IPS-15b (cell line): ENCODE data around the gene DOCK3.
"Not testable (repeated sequence)": the region's sequence is repeated elsewhere in the genome, so short reads cannot be mapped to it uniquely, and the experiment has no call there.

ENCODE experiments used
- H3K27me3 ChIP-seq: one replicate; pipeline ENCODE4 v1.6.1; 2013; ENCODE audit warnings: low read length; ENCODE audit not compliant: control insufficient read depth, insufficient read depth
- H3K36me3 ChIP-seq: one replicate; pipeline ENCODE4 v1.6.1; 2013; ENCODE audit warnings: low read length; ENCODE audit not compliant: control insufficient read depth, insufficient read depth
- H3K4me1 ChIP-seq: one replicate; pipeline ENCODE4 v1.6.1; 2013; ENCODE audit warnings: mild to moderate bottlenecking, low read length; ENCODE audit not compliant: control insufficient read depth, insufficient read depth
- H3K4me3 ChIP-seq: one replicate; pipeline ENCODE4 v1.5.1; 2013; ENCODE audit warnings: low read depth, low read length
- H3K9ac ChIP-seq: one replicate; pipeline ENCODE4 v1.6.1; 2013; ENCODE audit warnings: low read depth, mild to moderate bottlenecking, low read length
- H3K9me3 ChIP-seq: one replicate; pipeline ENCODE4 v1.6.1; 2013; ENCODE audit warnings: mild to moderate bottlenecking, low read length; ENCODE audit not compliant: control insufficient read depth, insufficient read depth

The DOCK3 gene

DNA sequence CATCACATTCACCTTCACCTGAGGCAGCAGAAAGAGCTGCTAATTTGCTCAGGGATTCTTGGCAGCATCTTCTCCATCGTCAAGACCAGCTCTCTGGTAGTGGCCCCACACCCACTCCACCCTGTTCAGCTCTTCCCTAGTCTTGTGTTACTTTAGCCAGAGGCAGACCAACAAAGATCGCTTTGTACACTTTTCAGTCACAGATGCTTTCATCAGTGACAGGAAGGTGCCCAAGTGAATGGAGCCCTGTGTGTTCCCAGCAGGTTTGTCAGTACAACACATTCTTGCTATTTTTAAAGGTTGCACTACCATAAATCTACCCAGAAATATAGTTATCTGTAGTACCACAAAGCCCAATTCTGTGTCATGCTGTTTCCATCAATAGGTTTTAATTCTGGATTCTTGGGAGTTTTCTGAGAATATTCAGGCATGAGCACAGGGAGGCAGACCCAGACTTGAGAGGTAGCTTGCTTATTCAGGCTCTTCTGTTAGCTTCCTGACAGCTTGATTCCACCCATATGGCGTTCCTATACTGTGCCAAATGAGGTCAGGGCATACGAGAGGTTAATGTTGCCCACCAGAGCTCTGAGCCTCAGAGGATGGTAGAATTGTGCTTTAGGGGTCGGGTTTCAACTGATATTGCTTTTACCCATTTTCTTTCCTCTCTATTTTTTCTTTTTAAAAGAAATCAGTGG, 600.5 kb downstream of the DOCK3 start:
- H3K9ac ChIP-seq = no peak overlapping the region
- H3K4me1 ChIP-seq = no peaks in the 10 kb centered on the region
- no peak overlapping the region for H3K4me3 ChIP-seq
- H3K27me3 ChIP-seq = no peaks in the 10 kb centered on the region
- H3K9me3 ChIP-seq = no peaks in the 10 kb centered on the region
- H3K36me3 ChIP-seq = no peaks in the 10 kb centered on the region

DNA sequence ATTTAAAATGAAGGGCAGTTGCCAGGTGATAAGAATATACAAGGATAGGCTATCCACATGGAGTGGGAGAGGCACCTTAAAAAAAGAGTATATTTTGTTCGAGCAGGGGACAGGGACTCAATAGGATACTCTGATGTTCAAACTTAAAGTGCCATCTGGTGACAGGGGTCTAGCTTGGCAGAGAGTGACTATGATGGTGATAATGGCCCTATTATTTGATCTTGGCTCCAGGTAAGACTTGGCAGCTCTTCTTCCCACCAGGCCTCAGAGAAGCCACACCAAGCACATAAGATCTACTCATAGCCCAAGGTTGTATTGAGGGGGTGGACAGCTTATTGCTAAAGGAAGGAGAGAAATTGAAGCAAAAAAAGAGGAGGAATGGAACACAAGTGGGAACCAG, 601.3 kb downstream of the DOCK3 start:
- Histone ChIP-seq H3K4me3 (no peak overlapping the region), H3K4me1 (no peaks in the 10 kb centered on the region), H3K9me3 (no peaks in the 10 kb centered on the region), H3K27me3 (no peaks in the 10 kb centered on the region), H3K36me3 (no peaks in the 10 kb centered on the region), H3K9ac (no peak overlapping the region)

DNA sequence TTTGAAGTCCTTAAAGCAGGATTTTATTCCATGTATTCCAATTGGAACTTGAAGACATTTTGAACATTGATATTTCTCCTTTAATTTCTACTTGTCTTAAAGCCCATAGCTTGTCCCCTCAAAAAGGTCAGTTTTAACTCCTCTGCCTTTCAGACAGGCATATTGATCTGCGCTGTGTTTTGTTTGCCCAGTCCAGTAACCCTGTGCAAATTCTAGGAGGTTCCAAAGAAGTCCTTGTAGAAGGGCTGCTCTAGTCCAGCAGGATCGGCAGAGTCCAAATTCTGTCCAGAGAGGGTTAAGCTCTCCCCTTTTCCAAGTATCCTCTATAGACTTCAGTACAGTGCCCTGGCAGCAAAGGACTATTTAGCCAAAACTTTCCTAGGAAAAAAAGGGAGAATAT, 604.7 kb downstream of the DOCK3 start:
- no peak overlapping the region for H3K9ac ChIP-seq
- H3K9me3 ChIP-seq = peaks cover 3% of the 10 kb centered on the region
- no peaks in the 10 kb centered on the region for H3K27me3 ChIP-seq
- no peaks in the 10 kb centered on the region for H3K4me1 ChIP-seq
- H3K36me3 ChIP-seq = no peaks in the 10 kb centered on the region
- no peak overlapping the region for H3K4me3 ChIP-seq

DNA sequence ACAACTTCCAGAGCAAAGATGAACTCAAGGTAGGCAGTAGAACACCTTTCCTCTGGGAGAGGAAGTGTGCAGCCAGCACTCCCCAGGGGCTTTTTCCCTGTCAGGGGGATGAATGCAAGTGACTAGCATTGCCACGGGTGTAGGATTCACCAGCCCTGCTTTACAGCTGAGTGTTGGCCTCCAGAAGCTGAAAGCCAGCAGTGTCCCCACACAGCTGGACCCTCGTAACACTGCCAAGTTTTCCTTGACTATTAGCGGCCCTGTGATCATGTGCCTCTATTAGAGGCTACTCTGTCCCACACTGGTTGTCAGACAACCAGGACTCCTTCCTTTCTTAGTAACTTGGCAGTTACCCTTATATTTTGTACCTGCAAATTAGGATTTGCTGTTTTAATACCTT, 605.4 kb downstream of the DOCK3 start:
- Histone ChIP-seq H3K27me3 (no peaks in the 10 kb centered on the region), H3K9ac (no peak overlapping the region), H3K4me3 (no peak overlapping the region), H3K9me3 (peaks cover 3% of the 10 kb centered on the region), H3K36me3 (no peaks in the 10 kb centered on the region), H3K4me1 (no peaks in the 10 kb centered on the region)

DNA sequence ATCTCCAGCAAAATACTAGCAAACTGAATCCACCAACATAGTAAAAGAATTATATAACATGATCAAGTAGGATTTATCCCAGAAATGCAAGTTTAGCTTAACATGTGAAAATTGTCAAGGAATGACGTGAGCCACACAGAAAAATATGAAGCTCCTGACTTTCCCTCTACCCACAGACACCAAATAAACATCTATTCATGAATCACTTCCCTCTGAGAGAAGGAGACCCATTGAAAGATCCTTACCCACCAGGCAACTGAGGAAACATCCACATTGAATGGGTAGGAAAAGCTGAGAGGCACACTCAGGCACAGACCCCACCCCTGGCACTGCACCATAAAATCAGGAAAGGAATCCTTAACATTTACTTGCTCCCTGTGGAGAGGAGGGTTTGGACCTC, 608.2 kb downstream of the DOCK3 start:
- no peaks in the 10 kb centered on the region for H3K27me3 ChIP-seq
- H3K4me1 ChIP-seq = no peaks in the 10 kb centered on the region
- peaks cover 3% of the 10 kb centered on the region for H3K9me3 ChIP-seq
- no peak overlapping the region for H3K4me3 ChIP-seq
- no peak overlapping the region for H3K9ac ChIP-seq
- H3K36me3 ChIP-seq = no peaks in the 10 kb centered on the region

DNA sequence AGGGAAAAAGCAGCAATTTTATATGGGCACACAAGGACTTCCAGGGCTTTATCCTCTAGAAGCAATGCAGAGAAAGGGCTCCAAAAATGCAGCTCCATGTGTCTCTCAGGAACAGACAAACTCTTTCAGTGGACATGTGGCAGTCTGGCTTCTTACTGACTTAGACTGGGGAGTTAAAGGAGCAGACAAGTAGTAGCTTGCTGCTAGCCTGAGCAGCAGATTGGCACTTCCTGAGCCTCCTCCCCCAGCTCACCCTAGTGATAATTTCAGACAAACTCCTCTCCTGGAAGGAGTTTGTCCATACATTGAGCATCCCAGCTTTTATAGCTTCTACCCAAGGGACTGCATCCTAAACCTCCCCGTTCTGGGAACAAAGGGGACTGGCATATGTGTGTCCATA, 608.7 kb downstream of the DOCK3 start:
- H3K9me3 ChIP-seq = peaks cover 3% of the 10 kb centered on the region
- no peak overlapping the region for H3K9ac ChIP-seq
- H3K4me3 ChIP-seq = no peak overlapping the region
- no peaks in the 10 kb centered on the region for H3K4me1 ChIP-seq
- no peaks in the 10 kb centered on the region for H3K27me3 ChIP-seq
- H3K36me3 ChIP-seq = no peaks in the 10 kb centered on the region

DNA sequence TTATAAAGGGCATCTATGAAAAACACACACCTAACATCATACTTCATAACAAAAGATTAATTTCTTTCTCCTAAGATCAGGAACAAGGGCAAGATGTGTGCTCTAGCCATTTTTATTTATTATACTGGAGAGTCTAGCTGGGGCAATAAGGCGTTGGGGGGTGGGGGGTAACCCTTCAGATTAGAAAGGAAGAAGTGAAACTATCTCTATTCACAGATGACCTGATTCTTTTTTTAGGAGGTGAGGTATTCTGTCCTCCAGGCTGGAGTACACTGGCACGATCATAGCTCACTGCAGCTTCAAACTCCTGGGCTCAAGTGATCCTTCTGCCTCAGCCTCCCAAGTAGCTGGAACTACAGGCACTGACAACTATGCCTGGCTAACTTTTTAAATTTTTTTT, 620.9 kb downstream of the DOCK3 start:
- no peak overlapping the region for H3K9ac ChIP-seq
- no peaks in the 10 kb centered on the region for H3K4me1 ChIP-seq
- no peaks in the 10 kb centered on the region for H3K36me3 ChIP-seq
- no peaks in the 10 kb centered on the region for H3K27me3 ChIP-seq
- no peak overlapping the region for H3K4me3 ChIP-seq
- no peaks in the 10 kb centered on the region for H3K9me3 ChIP-seq

DNA sequence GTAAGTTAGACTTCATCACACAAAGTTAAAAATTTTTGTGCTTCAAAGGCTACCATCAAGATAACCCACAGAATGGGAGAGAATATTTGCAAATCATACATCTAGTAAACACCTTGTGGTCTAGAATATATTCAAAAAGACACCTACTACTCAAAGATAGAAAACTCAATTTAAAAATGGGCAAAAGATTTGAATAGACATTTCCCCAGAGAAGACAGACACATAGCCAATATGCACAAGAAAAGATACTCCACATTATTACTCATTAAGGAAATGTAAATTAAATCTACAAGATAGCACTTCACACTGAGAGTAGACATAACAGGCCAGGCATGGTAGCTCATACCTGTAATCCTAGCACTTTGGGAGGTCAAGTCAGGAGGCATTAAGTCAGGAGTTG, 622.6 kb downstream of the DOCK3 start:
- H3K9ac ChIP-seq = no peak overlapping the region
- no peak overlapping the region for H3K4me3 ChIP-seq
- no peaks in the 10 kb centered on the region for H3K36me3 ChIP-seq

DNA sequence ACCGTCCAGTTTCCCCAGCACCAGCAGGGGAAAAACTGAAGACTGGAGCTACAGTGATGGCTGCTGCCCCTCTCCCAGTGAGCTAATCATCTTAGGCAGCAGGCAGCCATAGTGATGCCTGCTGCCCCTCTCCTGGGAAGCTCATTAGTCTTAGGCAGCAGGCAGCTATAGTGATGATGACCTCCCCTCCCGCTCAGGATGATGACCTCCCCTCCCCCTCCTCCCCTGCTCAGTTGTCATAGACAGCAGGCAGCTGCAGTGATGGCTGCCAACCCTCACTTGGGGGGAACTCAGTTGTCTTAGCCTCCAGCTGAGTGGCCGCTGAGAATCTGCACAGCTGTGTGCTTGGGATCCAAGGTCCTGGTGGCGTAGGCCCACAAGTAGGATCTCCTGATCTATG, 629.5 kb downstream of the DOCK3 start:
- H3K4me3 ChIP-seq = no peak overlapping the region
- no peaks in the 10 kb centered on the region for H3K9me3 ChIP-seq
- H3K27me3 ChIP-seq = no peaks in the 10 kb centered on the region
- H3K36me3 ChIP-seq = no peaks in the 10 kb centered on the region
- H3K4me1 ChIP-seq = no peaks in the 10 kb centered on the region
- H3K9ac ChIP-seq = no peak overlapping the region

More for the DNA sequence above, 622.6 kb downstream of the DOCK3 start:
- H3K9me3 ChIP-seq = no peaks in the 10 kb centered on the region
- no peaks in the 10 kb centered on the region for H3K4me1 ChIP-seq
- no peaks in the 10 kb centered on the region for H3K27me3 ChIP-seq

DNA sequence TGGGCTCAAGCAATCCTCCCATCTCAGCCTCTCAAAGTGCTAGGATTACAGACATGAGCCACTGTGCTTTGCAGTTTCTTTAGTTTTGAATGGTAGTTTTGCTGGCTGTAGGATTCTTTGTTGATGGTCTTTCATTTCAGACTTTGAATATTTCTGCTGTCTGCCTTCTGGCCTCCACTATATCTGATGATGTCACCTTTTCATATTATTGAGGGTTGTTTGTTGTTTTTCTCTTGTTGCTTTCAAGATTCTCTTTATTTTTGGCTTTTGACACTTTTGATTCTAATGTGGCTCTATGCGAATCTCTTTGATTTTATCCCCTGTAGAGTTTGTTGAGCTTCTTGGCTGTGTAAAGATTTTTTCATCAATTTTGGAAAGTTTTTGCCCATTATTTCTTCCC, 631.4 kb downstream of the DOCK3 start:
- Histone ChIP-seq H3K9ac (no peak overlapping the region), H3K4me1 (no peaks in the 10 kb centered on the region), H3K27me3 (no peaks in the 10 kb centered on the region), H3K36me3 (no peaks in the 10 kb centered on the region), H3K4me3 (no peak overlapping the region), H3K9me3 (no peaks in the 10 kb centered on the region)

DNA sequence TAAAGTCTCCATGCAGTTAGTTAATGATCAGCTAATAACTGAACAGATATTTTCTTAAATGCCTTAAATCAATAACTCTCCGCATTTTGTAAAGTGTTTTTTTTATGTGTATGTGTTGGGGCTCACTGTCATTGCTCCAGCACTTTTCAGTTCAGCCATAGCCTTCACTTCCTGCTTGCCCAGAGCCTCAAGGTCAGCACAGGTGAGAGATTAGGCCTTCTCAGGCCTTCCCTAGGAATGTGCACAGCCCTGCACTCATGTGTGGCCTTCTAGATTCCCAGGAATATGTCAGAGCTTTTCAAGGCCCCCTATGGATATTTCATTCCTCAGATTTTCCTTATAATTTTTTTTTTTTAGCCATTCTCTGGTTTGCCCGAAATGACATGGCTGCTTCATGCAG, 632.7 kb downstream of the DOCK3 start:
- Histone ChIP-seq H3K27me3 (no peaks in the 10 kb centered on the region), H3K9ac (no peak overlapping the region), H3K4me3 (no peak overlapping the region), H3K4me1 (no peaks in the 10 kb centered on the region), H3K9me3 (no peaks in the 10 kb centered on the region), H3K36me3 (no peaks in the 10 kb centered on the region)

DNA sequence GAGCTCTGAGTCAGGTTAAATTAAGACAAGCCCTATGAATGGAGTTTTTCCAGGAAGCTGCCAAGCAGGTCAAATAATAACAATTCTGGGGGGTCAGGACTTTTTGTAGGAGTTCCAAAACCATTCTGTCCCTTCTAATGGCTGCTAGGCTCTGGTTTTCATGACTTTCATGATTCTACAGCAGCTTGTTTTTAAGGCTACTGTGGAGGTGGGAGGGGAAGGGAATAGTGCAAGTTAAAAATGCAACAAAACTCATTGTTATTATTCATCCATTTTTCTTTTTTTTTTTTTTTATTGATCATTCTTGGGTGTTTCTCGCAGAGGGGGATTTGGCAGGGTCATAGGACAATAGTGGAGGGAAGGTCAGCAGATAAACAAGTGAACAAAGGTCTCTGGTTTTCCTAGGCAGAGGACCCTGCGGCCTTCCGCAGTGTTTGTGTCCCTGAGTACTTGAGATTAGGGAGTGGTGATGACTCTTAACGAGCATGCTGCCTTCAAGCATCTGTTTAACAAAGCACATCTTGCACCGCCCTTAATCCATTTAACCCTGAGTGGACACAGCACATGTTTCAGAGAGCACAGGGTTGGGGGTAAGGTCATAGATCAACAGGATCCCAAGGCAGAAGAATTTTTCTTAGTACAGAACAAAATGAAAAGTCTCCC, 633.3 kb downstream of the DOCK3 start:
- not testable (repeated sequence) for H3K9me3 ChIP-seq

More for the DNA sequence above, 633.3 kb downstream of the DOCK3 start:
- H3K4me3 ChIP-seq, H3K36me3 ChIP-seq, H3K9ac ChIP-seq, H3K27me3 ChIP-seq, H3K4me1 ChIP-seq: not testable (repeated sequence)
